HCT116 (cell line): ENCODE measurements around the gene NUBPL. TPM values are rescaled to one million over a fixed set of nuclear protein-coding genes. Genes with fewer than 3 reads are reported as not detected.

Experiments used
- ATAC-seq: fragments of 200-7000 bp; cut with Tn5 transposase; 2 replicates; pipeline ENCODE4 v1.9.1; 2020; ENCODE audit warnings: mild to moderate bottlenecking, moderate library complexity
- BruUV-seq: library from RNA; stranded (reverse); fragments of 400-500 nt; replicated peaks from 2 replicates; lab custom pipeline; 2021; lab: Mats Ljungman, UMichigan
- CTCF ChIA-PET: fragments of 300-600 bp; sonication (Branson Sonifier 250); formaldehyde crosslinking; loops from one replicate; lab custom pipeline; 2021; ENCODE audit warnings: antibody characterized with exemption; lab: Charles Lee
- POLR2A ChIA-PET: fragments of 300-600, 350-600 bp; sonication (Branson Sonifier 250); formaldehyde crosslinking; loops from one replicate; lab custom pipeline; 2021; ENCODE audit warnings: antibody characterized with exemption; lab: Charles Lee
- RAD21 ChIA-PET, 2 experiments: fragments of 300-600 bp; sonication (Branson Sonifier 250); formaldehyde crosslinking; loops; one replicate each; lab custom pipeline; 2023; ENCODE audit warnings: low total read pairs in 2 of 2; ENCODE audit not compliant: uncharacterized antibody in 2 of 2, unreplicated experiment in 2 of 2, low non-redundant PET in 1 of 2; lab: Charles Lee
- DNase-seq: peaks from one replicate; pipeline ENCODE4 v3.0.0-alpha.2; 2010; ENCODE audit warnings: low read depth, low spot score
- H2AFZ ChIP-seq: fragments of 200-600 bp; shearing (Covaris generic), sonication (generic); 2 replicates; pipeline ENCODE4 v1.6.1; 2017; ENCODE audit warnings: low read depth, mixed run types, mixed read lengths, antibody characterized with exemption, low read length; ENCODE audit not compliant: poor library complexity, severe bottlenecking
- H3K27ac ChIP-seq: 2 replicates; pipeline ENCODE4 v1.5.1; 2012; ENCODE audit warnings: low read depth, low read length
- H3K27me3 ChIP-seq: fragments of 200-600 bp; sonication (generic); 2 replicates; pipeline ENCODE4 v1.6.1; 2016; ENCODE audit warnings: mixed run types, low read length, mixed read lengths; ENCODE audit not compliant: insufficient read depth
- H3K36me3 ChIP-seq, 2 experiments: fragments of 200-500 bp in 1 of 2; fragments of 200-600 bp in 1 of 2; sonication (Bioruptor generic) in 1 of 2; sonication (generic) in 1 of 2; 2 replicates each; pipeline versions ENCODE4 v1.5.1 to v1.6.1; 2014 to 2016; ENCODE audit warnings: low read length in 2 of 2, inconsistent platforms in 1 of 2, mixed read lengths in 1 of 2, mixed run types in 1 of 2; ENCODE audit not compliant: insufficient read depth in 2 of 2, control insufficient read depth in 1 of 2
- H3K4me1 ChIP-seq, 2 experiments: fragments of 200-600 bp in 1 of 2; sonication (generic) in 1 of 2; 2 replicates each; pipeline versions ENCODE4 v1.5.1 to v1.6.1; 2012 to 2017; ENCODE audit warnings: low read length in 2 of 2, inconsistent platforms in 1 of 2, mild to moderate bottlenecking in 1 of 2, mixed read lengths in 1 of 2, mixed run types in 1 of 2, moderate library complexity in 1 of 2; ENCODE audit not compliant: insufficient read depth in 2 of 2, control insufficient read depth in 1 of 2
- H3K4me2 ChIP-seq: fragments of 200-600 bp; sonication (generic); 2 replicates; pipeline ENCODE4 v1.6.1; 2017; ENCODE audit warnings: mixed run types, low read length, mixed read lengths
- H3K4me3 ChIP-seq, 2 experiments: fragments of 200-600 bp in 1 of 2; sonication (generic) in 1 of 2; replicated peaks in 1 of 2; 2 replicates each; pipeline ENCODE4 v1.5.1; 2011 to 2016; ENCODE audit warnings: low read length in 2 of 2, control low read depth in 1 of 2, low read depth in 1 of 2, mild to moderate bottlenecking in 1 of 2, mixed read lengths in 1 of 2, mixed run types in 1 of 2
- H3K79me2 ChIP-seq: fragments of 200-600 bp; sonication (generic); 2 replicates; pipeline ENCODE4 v1.6.1; 2017; ENCODE audit warnings: mild to moderate bottlenecking, mixed run types, low read length, moderate library complexity, mixed read lengths; ENCODE audit not compliant: insufficient read depth
- H3K9ac ChIP-seq: fragments of 200-600 bp; sonication (generic); 2 replicates; pipeline ENCODE4 v1.6.1; 2016; ENCODE audit warnings: low read length, mixed read lengths
- H3K9me2 ChIP-seq: fragments of 200-600 bp; sonication (generic), shearing (Covaris generic); 2 replicates; pipeline ENCODE4 v1.6.1; 2017; ENCODE audit warnings: mixed run types, mild to moderate bottlenecking, moderate library complexity; ENCODE audit not compliant: insufficient read depth
- H3K9me3 ChIP-seq, 2 experiments: fragments of 200-500 bp in 1 of 2; fragments of 200-600 bp in 1 of 2; sonication (Bioruptor generic) in 1 of 2; sonication (generic) in 1 of 2; 2 replicates each; pipeline ENCODE4 v1.6.1; 2014 to 2017; ENCODE audit warnings: low read length in 2 of 2, mixed read lengths in 2 of 2, inconsistent platforms in 1 of 2, low read depth in 1 of 2, mild to moderate bottlenecking in 1 of 2, mixed run types in 1 of 2, moderate library complexity in 1 of 2; ENCODE audit not compliant: control insufficient read depth in 1 of 2, insufficient read depth in 1 of 2
- H4K20me1 ChIP-seq: fragments of 200-600 bp; sonication (generic), shearing (Covaris generic); 2 replicates; pipeline ENCODE4 v1.6.1; 2017; ENCODE audit warnings: mixed run types, mild to moderate bottlenecking, moderate library complexity; ENCODE audit not compliant: insufficient read depth
- CBX3 ChIP-seq: IDR thresholded peaks from 2 replicates; pipeline ENCODE4 v1.6.1; 2012; ENCODE audit warnings: low read depth
- CEBPB ChIP-seq: IDR thresholded peaks from 2 replicates; pipeline ENCODE4 v1.6.1; 2012; ENCODE audit warnings: low read depth
- EZH2 ChIP-seq: fragments of 200-600 bp; sonication (generic); IDR thresholded peaks from 2 replicates; pipeline ENCODE4 v1.6.1; 2017; ENCODE audit warnings: antibody characterized with exemption, mixed run types
- EZH2phosphoT487 ChIP-seq: fragments of 200-600 bp; IDR thresholded peaks from 2 replicates; pipeline ENCODE4 v1.6.1; 2018; ENCODE audit warnings: antibody characterized with exemption, borderline replicate concordance
- JUND ChIP-seq: IDR thresholded peaks from 2 replicates; pipeline ENCODE4 v1.6.1; 2012
- POLR2A ChIP-seq: IDR thresholded peaks from 2 replicates; pipeline ENCODE4 v1.7.0; 2011; ENCODE audit warnings: borderline replicate concordance; ENCODE audit not compliant: insufficient read depth, insufficient read length; ENCODE audit errors: extremely low read depth
- SIN3A ChIP-seq: IDR thresholded peaks from 2 replicates; pipeline ENCODE4 v1.6.1; 2012; ENCODE audit warnings: low read depth
- SRF ChIP-seq: IDR thresholded peaks from 2 replicates; pipeline ENCODE4 v1.6.1; 2012; ENCODE audit warnings: low read depth
- TCF7L2 ChIP-seq: IDR thresholded peaks from 2 replicates; pipeline ENCODE4 v1.7.0; 2011; ENCODE audit warnings: borderline replicate concordance, inconsistent platforms; ENCODE audit not compliant: insufficient read depth, insufficient read length; ENCODE audit errors: extremely low read depth
- YY1 ChIP-seq: IDR thresholded peaks from 2 replicates; pipeline ENCODE4 v1.6.1; 2011; ENCODE audit warnings: low read length, low read depth, moderate library complexity, mild to moderate bottlenecking; ENCODE audit not compliant: insufficient replicate concordance; ENCODE audit errors: extremely low read depth
- intact Hi-C: fragments of 100-400 bp; cut with micrococcal nuclease; formaldehyde crosslinking; loops from 2 replicates; pipeline ENCODE4 v1.10.0; 2022
- total RNA-seq: library from RNA; stranded (reverse); gene quantifications from one replicate; pipeline ENCODE4 v1.2.1, GENCODE V29; 2021; ENCODE audit not compliant: unreplicated experiment
- TF ChIP-seq, protein P1 (sequence below), 3 experiments: fragments of 200-600 bp in 1 of 3; sonication (generic) in 1 of 3; IDR thresholded peaks in 2 of 3; conservative IDR thresholded peaks in 1 of 3; 2 replicates each; pipeline ENCODE4 v1.5.1; 2012 to 2017; ENCODE audit warnings: low read depth in 2 of 3, low read length in 2 of 3, antibody characterized with exemption in 1 of 3, borderline replicate concordance in 1 of 3, control low read depth in 1 of 3, mild to moderate bottlenecking in 1 of 3, mixed read lengths in 1 of 3, mixed run types in 1 of 3, moderate library complexity in 1 of 3; ENCODE audit not compliant: insufficient read depth in 1 of 3
- TF ChIP-seq, protein P2 (sequence below): IDR thresholded peaks from 2 replicates; pipeline ENCODE4 v1.6.1; 2011; ENCODE audit warnings: mild to moderate bottlenecking, low read length, moderate library complexity; ENCODE audit not compliant: insufficient replicate concordance; ENCODE audit errors: extremely low read depth
- TF ChIP-seq, protein P3 (sequence below): IDR thresholded peaks from 2 replicates; pipeline ENCODE4 v1.6.1; 2012
- TF ChIP-seq, protein P4 (sequence below): IDR thresholded peaks from 2 replicates; pipeline ENCODE4 v1.6.1; 2012

Gene NUBPL
- total RNA-seq, 1 experiment from 2014 or later: 11.3 TPM

DNA sequence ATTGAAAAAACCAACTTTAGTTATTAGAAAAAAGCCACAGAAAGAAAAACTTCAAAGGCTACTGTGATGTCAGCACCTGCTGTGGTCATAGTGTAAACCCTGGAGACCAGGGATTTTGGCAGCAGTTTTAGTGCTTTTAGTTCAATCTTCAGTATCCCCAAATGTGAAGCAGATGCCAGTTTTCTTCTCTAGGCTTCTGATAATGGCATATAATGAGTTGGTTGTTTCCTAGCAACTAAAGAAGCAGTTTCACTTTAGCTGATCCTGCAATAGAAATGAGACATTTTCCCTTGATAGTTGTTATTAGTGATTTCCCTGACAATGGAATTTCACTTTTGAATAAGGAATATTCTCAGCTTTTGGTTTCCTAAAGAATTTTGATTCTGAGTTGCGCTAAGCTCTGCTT, 131.2 kb downstream of the NUBPL start:
- no TSS peak for BruUV-seq
- Histone ChIP-seq H3K9me2 (no peaks in the 10 kb centered on the region), H3K27me3 (no peaks in the 10 kb centered on the region), H3K4me3 (no peak overlapping the region), H3K9me3 (no peaks in the 10 kb centered on the region), H3K4me2 (no peak overlapping the region), H3K27ac (no peak overlapping the region), H4K20me1 (no peaks in the 10 kb centered on the region), H3K79me2 (no peaks in the 10 kb centered on the region), H3K4me1 (no peaks in the 10 kb centered on the region), H3K36me3 (no peaks in the 10 kb centered on the region), H2AFZ (no peak overlapping the region), H3K9ac (no peak overlapping the region)
- no peak for TF ChIP-seq TCF7L2
- TF ChIP-seq, protein P1, sequence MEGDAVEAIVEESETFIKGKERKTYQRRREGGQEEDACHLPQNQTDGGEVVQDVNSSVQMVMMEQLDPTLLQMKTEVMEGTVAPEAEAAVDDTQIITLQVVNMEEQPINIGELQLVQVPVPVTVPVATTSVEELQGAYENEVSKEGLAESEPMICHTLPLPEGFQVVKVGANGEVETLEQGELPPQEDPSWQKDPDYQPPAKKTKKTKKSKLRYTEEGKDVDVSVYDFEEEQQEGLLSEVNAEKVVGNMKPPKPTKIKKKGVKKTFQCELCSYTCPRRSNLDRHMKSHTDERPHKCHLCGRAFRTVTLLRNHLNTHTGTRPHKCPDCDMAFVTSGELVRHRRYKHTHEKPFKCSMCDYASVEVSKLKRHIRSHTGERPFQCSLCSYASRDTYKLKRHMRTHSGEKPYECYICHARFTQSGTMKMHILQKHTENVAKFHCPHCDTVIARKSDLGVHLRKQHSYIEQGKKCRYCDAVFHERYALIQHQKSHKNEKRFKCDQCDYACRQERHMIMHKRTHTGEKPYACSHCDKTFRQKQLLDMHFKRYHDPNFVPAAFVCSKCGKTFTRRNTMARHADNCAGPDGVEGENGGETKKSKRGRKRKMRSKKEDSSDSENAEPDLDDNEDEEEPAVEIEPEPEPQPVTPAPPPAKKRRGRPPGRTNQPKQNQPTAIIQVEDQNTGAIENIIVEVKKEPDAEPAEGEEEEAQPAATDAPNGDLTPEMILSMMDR (IDR thresholded peaks at IDR 0.05 in 2 of 3, conservative IDR thresholded peaks at IDR 0.05 in 1 of 3; ENCODE audit: borderline replicate concordance in 1 of 3, insufficient read depth in 1 of 3, low read depth in 2 of 3, low read length in 2 of 3): no peak
- no peak for TF ChIP-seq EZH2
- no peak for TF ChIP-seq EZH2phosphoT487
- no peak for TF ChIP-seq SIN3A
- TF ChIP-seq, protein P2, sequence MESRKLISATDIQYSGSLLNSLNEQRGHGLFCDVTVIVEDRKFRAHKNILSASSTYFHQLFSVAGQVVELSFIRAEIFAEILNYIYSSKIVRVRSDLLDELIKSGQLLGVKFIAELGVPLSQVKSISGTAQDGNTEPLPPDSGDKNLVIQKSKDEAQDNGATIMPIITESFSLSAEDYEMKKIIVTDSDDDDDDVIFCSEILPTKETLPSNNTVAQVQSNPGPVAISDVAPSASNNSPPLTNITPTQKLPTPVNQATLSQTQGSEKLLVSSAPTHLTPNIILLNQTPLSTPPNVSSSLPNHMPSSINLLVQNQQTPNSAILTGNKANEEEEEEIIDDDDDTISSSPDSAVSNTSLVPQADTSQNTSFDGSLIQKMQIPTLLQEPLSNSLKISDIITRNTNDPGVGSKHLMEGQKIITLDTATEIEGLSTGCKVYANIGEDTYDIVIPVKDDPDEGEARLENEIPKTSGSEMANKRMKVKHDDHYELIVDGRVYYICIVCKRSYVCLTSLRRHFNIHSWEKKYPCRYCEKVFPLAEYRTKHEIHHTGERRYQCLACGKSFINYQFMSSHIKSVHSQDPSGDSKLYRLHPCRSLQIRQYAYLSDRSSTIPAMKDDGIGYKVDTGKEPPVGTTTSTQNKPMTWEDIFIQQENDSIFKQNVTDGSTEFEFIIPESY: no peak
- TF ChIP-seq YY1: no peak
- TF ChIP-seq, protein P3, sequence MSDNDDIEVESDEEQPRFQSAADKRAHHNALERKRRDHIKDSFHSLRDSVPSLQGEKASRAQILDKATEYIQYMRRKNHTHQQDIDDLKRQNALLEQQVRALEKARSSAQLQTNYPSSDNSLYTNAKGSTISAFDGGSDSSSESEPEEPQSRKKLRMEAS: no peak
- no peak for TF ChIP-seq CEBPB
- no peak for TF ChIP-seq SRF
- no peak for TF ChIP-seq JUND
- TF ChIP-seq POLR2A: no peak
- TF ChIP-seq CBX3: no peak
- TF ChIP-seq, protein P4, sequence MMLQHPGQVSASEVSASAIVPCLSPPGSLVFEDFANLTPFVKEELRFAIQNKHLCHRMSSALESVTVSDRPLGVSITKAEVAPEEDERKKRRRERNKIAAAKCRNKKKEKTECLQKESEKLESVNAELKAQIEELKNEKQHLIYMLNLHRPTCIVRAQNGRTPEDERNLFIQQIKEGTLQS: no peak
- DNase-seq (no peak), ATAC-seq (no peak)
- POLR2A ChIA-PET: no interaction called here
- RAD21 ChIA-PET: no interaction called here
- CTCF ChIA-PET: no interaction called here
- intact Hi-C loops: no loop called here
